ENCODE measurements around the gene USP2. TPM values are rescaled to one million over a fixed set of nuclear protein-coding genes. Genes with fewer than 3 reads are reported as not detected.

The USP2 gene
- total and polyA plus RNA-seq, 7 donors, result 49.0 to 210 (median 76.4) TPM

GRCh38 chr11:119346605-119347004, 34.9 kb downstream of the USP2 start, which contains the start of gene MFRP:
Gene MFRP, minus strand, starts transcription at chr11:119346705. Its CDS starts 192 bp downstream, at chr11:119346513.
- ATAC-seq (no peak), DNase-seq (no peak)
- Histone ChIP-seq H3K4me1 (no peaks in the 10 kb centered on the region), H3K27ac (no peak within 1 kb of the TSS), H3K36me3 (ENCODE audit: insufficient read depth in 1 of 2, low read depth in 1 of 2) (no peaks in the 10 kb centered on the region), H3K27me3 (ENCODE audit: insufficient read depth in 3 of 3, low read length in 2 of 3) (no peaks in the 10 kb centered on the region), H3K9me3 (no peaks in the 10 kb centered on the region), H3K4me3 (no peak within 1 kb of the TSS)
- WGBS, 3 donors, result 49 to 78% (median 58%) methylated on average over 6 of the region's 6 CpGs
- intact Hi-C loops (cut with DNase I), result no loop called here
- TF ChIP-seq CTCF (IDR thresholded peaks at IDR 0.05), result no peak

- intact Hi-C loops (cut with DNase I), result no loop called here
- Histone ChIP-seq H3K27me3 (ENCODE audit: insufficient read depth in 3 of 3, low read length in 2 of 3) (peaks cover 0 to 4% (median 0%) of the 10 kb centered on the region in 3 donors), H3K27ac (no peak overlapping the region), H3K36me3 (ENCODE audit: insufficient read depth in 1 of 2, low read depth in 1 of 2) (no peaks in the 10 kb centered on the region), H3K4me3 (no peak overlapping the region), H3K9me3 (no peaks in the 10 kb centered on the region), H3K4me1 (peaks cover 8% of the 10 kb centered on the region)
- ATAC-seq (no peak), DNase-seq (no peak)
- WGBS, 3 donors, result 85 to 97% (median 91%) methylated on average over 12 of the region's 12 CpGs
- TF ChIP-seq CTCF (IDR thresholded peaks at IDR 0.05), result no peak
Observed at GRCh38 chr11:119345685-119346084, 35.8 kb downstream of the USP2 start.

- 57 to 68% (median 61%) methylated on average over 14 of the region's 14 CpGs for WGBS, 3 donors
Observed at GRCh38 chr11:119344291-119345010, 37.0 kb downstream of the USP2 start.

DNA sequence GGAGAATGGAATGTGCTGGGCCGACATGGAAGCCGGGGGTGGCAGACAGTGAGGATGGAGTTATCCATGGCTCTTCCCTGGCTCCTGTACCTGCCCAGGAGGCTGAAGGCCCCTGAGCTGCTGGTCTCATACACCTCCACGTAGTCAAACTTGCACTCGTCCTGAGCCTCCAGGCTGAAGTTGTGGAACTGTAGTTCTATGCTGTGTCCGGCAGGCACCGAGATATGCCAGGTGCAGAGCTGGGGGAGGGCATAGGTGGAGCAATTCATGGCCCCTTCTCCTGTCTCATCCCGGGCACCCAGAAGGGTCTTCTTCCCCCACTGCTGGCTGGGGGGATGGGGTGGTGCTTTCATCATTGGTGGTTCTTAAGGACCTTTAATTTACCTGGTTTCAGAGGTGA, 37.8 kb downstream of the USP2 start:
- no peak for ATAC-seq
- Histone ChIP-seq H3K36me3 (ENCODE audit: insufficient read depth in 1 of 2, low read depth in 1 of 2) (no peaks in the 10 kb centered on the region), H3K4me3 (no peak overlapping the region), H3K4me1 (peaks cover 24% of the 10 kb centered on the region), H3K9me3 (no peaks in the 10 kb centered on the region), H3K27me3 (ENCODE audit: insufficient read depth in 3 of 3, low read length in 2 of 3) (peaks cover 0 to 4% (median 0%) of the 10 kb centered on the region in 3 donors), H3K27ac (no peak overlapping the region)
- WGBS, 3 donors, result 89 to 91% (median 91%) methylated on average over 7 of the region's 7 CpGs
- intact Hi-C loops (cut with DNase I), result no loop called here
- DNase-seq, result no peak
- no peak for TF ChIP-seq CTCF (IDR thresholded peaks at IDR 0.05)

More at GRCh38 chr11:119344291-119345010, 37.0 kb downstream of the USP2 start:
- no peak overlapping the region for H3K27ac ChIP-seq
- H3K36me3 ChIP-seq (ENCODE audit: insufficient read depth in 1 of 2, low read depth in 1 of 2), result no peaks in the 10 kb centered on the region
- no peak for DNase-seq
- H3K9me3 ChIP-seq, result no peaks in the 10 kb centered on the region
- H3K27me3 ChIP-seq (ENCODE audit: insufficient read depth in 3 of 3, low read length in 2 of 3), result peaks cover 0 to 4% (median 0%) of the 10 kb centered on the region in 3 donors
- no peak for TF ChIP-seq CTCF (IDR thresholded peaks at IDR 0.05)
- intact Hi-C loops (cut with DNase I), result no loop called here
- ATAC-seq, result no peak
- peaks cover 17% of the 10 kb centered on the region for H3K4me1 ChIP-seq
- no peak overlapping the region for H3K4me3 ChIP-seq
